HEK293T (cell line): ENCODE results near the gene GRK1.

ENCODE experiments used
- CTCF ChIA-PET: fragments of 350-600 bp; formaldehyde crosslinking; extraction: SDS; loops from one replicate; lab custom pipeline; 2021; ENCODE audit warnings: antibody characterized with exemption, inconsistent platforms; lab: Yijun Ruan, JAX
- POLR2A ChIA-PET: fragments of 350-600 bp; formaldehyde crosslinking; extraction: SDS; loops from one replicate; lab custom pipeline; 2020; ENCODE audit warnings: antibody characterized with exemption, inconsistent platforms; lab: Yijun Ruan, JAX
- DNase-seq: peaks from one replicate; pipeline ENCODE4 v3.0.0; 2012; ENCODE audit warnings: mixed read lengths; ENCODE audit errors: extremely low spot score
- ARNT ChIP-seq: fragments of 450-650 bp; IDR thresholded peaks from 2 replicates; pipeline ENCODE4 v1.6.1; 2017; ENCODE audit warnings: mild to moderate bottlenecking
- BHLHE40 ChIP-seq: fragments of 450-650 bp; IDR thresholded peaks from 2 replicates; pipeline ENCODE4 v1.6.1; 2016; ENCODE audit warnings: mild to moderate bottlenecking, moderate library complexity, borderline replicate concordance
- CTBP1 ChIP-seq: fragments of 450-650 bp; IDR thresholded peaks from 2 replicates; pipeline ENCODE4 v1.6.1; 2016; ENCODE audit warnings: borderline replicate concordance
- ELF4 ChIP-seq: fragments of 450-650 bp; IDR thresholded peaks from 2 replicates; pipeline ENCODE4 v1.6.1; 2017; ENCODE audit warnings: antibody characterized with exemption
- FOXA1 ChIP-seq: fragments of 450-650 bp; IDR thresholded peaks from 2 replicates; pipeline ENCODE4 v1.6.1; 2016; ENCODE audit warnings: mild to moderate bottlenecking
- FOXK2 ChIP-seq: fragments of 450-650 bp; IDR thresholded peaks from 2 replicates; pipeline ENCODE4 v1.6.1; 2016; ENCODE audit warnings: mild to moderate bottlenecking
- FOXM1 ChIP-seq: fragments of 450-650 bp; IDR thresholded peaks from 2 replicates; pipeline ENCODE4 v1.6.1; 2017; ENCODE audit warnings: mild to moderate bottlenecking, borderline replicate concordance
- HDGF ChIP-seq: fragments of 450-650 bp; IDR thresholded peaks from 2 replicates; pipeline ENCODE4 v1.6.1; 2017; ENCODE audit warnings: antibody characterized with exemption, borderline replicate concordance
- L3MBTL2 ChIP-seq: fragments of 450-650 bp; conservative IDR thresholded peaks from 2 replicates; pipeline ENCODE4 v1.6.1; 2016; ENCODE audit warnings: mild to moderate bottlenecking
- LEF1 ChIP-seq: fragments of 450-650 bp; IDR thresholded peaks from 2 replicates; pipeline ENCODE4 v1.6.1; 2017; ENCODE audit warnings: mild to moderate bottlenecking, borderline replicate concordance
- NFRKB ChIP-seq: fragments of 450-650 bp; IDR thresholded peaks from 2 replicates; pipeline ENCODE4 v1.6.1; 2016; ENCODE audit warnings: mild to moderate bottlenecking, moderate library complexity
- PKNOX1 ChIP-seq: fragments of 450-650 bp; IDR thresholded peaks from 2 replicates; pipeline ENCODE4 v1.6.1; 2016
- SP1 ChIP-seq: fragments of 450-650 bp; IDR thresholded peaks from 2 replicates; pipeline ENCODE4 v1.6.1; 2017
- SUZ12 ChIP-seq: fragments of 450-650 bp; IDR thresholded peaks from 2 replicates; pipeline ENCODE4 v1.6.1; 2016; ENCODE audit warnings: mild to moderate bottlenecking
- TARDBP ChIP-seq: fragments of 450-650 bp; IDR thresholded peaks from 2 replicates; pipeline ENCODE4 v1.6.1; 2016
- ZNF384 ChIP-seq: fragments of 450-650 bp; IDR thresholded peaks from 2 replicates; pipeline ENCODE4 v1.6.1; 2016

Gene GRK1

GRCh38 chr13:113756441-113757097, 89.5 kb downstream of the GRK1 start:
- DNase-seq: no peak
- TF ChIP-seq ELF4 (no peak), HDGF (no peak), FOXM1 (no peak), FOXK2 (no peak), BHLHE40 (no peak), SUZ12 (no peak), FOXA1 (no peak), ZNF384 (no peak), L3MBTL2 (no peak), LEF1 (no peak), TARDBP (no peak), SP1 (no peak), CTBP1 (no peak)
- POLR2A ChIA-PET: no interaction called here
- CTCF ChIA-PET: no interaction called here

GRCh38 chr13:113758651-113759524, 91.9 kb downstream of the GRK1 start, which contains the start of gene TMEM255B:
Gene TMEM255B, plus strand, starts transcription at chr13:113759226. Its CDS starts 44 bp downstream, at chr13:113759270.
- ChIA-PET CTCF (no interaction called here), POLR2A (no interaction called here)
- peak; percentile 74 for DNase-seq
- TF ChIP-seq FOXA1: no peak
- TF ChIP-seq TARDBP: no peak
- no peak for TF ChIP-seq ARNT
- no peak for TF ChIP-seq CTBP1
- no peak for TF ChIP-seq LEF1
- no peak for TF ChIP-seq BHLHE40
- no peak for TF ChIP-seq L3MBTL2
- no peak for TF ChIP-seq SUZ12
- no peak for TF ChIP-seq FOXK2
- TF ChIP-seq FOXM1: no peak
- no peak for TF ChIP-seq ZNF384
- no peak for TF ChIP-seq PKNOX1
- no peak for TF ChIP-seq SP1
- TF ChIP-seq HDGF: no peak
- no peak for TF ChIP-seq ELF4
- TF ChIP-seq NFRKB: no peak

DNA sequence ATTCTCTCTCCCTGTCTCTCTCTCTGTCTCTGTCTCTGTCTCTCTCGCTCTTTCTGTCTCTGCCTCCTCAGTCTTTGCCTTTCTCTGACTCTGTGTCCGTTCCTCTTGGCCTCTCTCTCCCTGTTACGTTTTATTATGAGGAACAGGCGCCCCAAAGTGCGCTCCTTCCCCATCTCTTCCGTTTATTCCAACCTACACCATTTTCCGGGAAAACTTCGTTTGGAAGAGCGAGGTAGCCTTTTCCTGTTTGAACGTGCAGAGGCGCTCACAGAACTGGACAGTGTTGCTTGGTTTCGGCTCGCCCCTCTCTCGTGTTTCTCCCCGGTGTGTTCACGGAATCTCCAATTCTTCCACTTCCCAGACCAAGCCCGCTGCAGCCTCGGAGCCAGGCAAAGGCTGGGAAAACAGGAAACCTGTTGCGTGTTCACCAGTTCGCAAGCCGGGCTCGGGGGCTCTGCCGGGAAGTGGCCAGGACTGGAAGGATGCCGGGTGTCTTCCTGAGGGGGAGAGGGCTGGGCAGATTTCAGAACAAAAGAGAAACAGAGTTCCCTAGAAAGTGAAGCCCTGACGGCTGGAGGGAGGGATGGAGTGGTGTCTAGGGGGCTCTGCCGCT, 92.6 kb downstream of the GRK1 start:
- CTCF ChIA-PET: no interaction called here
- peak; percentile 12 for DNase-seq
- POLR2A ChIA-PET: no interaction called here
- peak; percentile 34 for TF ChIP-seq L3MBTL2
- no peak for TF ChIP-seq TARDBP

DNA sequence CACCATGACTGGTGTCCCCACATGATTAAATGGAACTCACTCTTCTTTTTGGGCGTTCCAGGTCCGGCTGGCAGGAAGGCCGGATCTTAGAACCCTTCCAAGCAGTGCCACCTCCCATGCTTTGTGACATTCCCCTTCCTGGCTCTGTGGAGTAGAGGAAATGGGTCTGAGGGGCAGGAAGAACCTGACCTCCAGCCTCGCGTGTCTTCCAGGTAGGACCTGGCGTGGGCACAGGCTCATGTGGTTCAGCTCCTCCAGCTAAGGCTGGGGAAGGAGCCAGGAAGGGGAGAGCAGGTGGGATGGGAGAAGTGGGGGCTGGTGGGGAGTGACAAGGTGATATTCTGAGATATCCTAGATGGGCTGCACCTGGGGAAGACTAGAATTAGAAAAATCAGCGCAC, 94.1 kb downstream of the GRK1 start:
- TF ChIP-seq CTBP1 (no peak), LEF1 (no peak), FOXA1 (no peak), NFRKB (no peak), BHLHE40 (no peak), TARDBP (no peak), ARNT (no peak), ELF4 (no peak), FOXK2 (no peak), SUZ12 (no peak), HDGF (no peak), PKNOX1 (no peak), L3MBTL2 (no peak), ZNF384 (no peak), FOXM1 (no peak), SP1 (no peak)
- POLR2A ChIA-PET: no interaction called here
- CTCF ChIA-PET: no interaction called here
- DNase-seq: no peak

DNA sequence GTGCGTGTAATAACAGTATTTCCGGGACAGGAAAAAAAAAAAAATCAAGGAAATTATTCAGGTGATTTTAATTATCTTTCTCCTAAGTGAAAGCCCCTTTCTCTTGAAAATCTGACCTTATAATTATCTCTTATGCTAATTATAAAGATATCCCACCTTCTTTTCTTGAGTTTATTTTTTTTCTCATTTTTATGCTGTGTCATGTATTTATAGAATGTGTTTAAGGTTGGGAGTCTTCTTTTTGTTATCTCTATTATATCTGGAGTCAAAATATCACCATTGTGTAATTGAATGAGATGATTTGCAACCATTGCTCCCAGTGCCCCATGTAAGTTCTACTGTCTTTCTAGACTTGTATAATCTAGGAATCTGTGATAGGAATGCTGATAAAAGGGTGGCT, 95.1 kb downstream of the GRK1 start:
- DNase-seq: no peak
- TF ChIP-seq ELF4 (no peak), SP1 (no peak), NFRKB (no peak), TARDBP (no peak), FOXA1 (no peak), CTBP1 (no peak), HDGF (no peak), FOXK2 (no peak), ARNT (no peak), SUZ12 (no peak), PKNOX1 (no peak), LEF1 (no peak), BHLHE40 (no peak), ZNF384 (no peak), L3MBTL2 (no peak), FOXM1 (no peak)
- ChIA-PET POLR2A (no interaction called here), CTCF (no interaction called here)

- no peak for DNase-seq
- POLR2A ChIA-PET: no interaction called here
- CTCF ChIA-PET: no interaction called here
- TF ChIP-seq L3MBTL2 (no peak), SP1 (no peak), FOXM1 (no peak), HDGF (no peak), PKNOX1 (no peak), BHLHE40 (no peak), NFRKB (no peak), FOXA1 (no peak)
Measured at GRCh38 chr13:113762538-113762937, 95.5 kb downstream of the GRK1 start.
